GM10248 (cell line): ENCODE measurements around the gene SNX30.

ENCODE experiments used
- CTCF ChIA-PET: fragments of 300-600 bp; sonication (Branson Sonifier 250); formaldehyde crosslinking; extraction: SDS; loops from one replicate; lab custom pipeline; 2021; ENCODE audit warnings: antibody characterized with exemption; lab: Yijun Ruan, JAX
- POLR2A ChIA-PET: fragments of 350-650 bp; sonication (Branson Sonifier 250); formaldehyde crosslinking; extraction: SDS; loops from one replicate; lab custom pipeline; 2020; ENCODE audit warnings: antibody characterized with exemption; lab: Yijun Ruan, JAX
- DNase-seq: peaks from one replicate; pipeline ENCODE4 v3.0.0; 2012; ENCODE audit errors: extremely low spot score
- CTCF ChIP-seq: IDR thresholded peaks from 2 replicates; pipeline ENCODE4 v1.5.1; 2012; ENCODE audit warnings: mild to moderate bottlenecking, low read depth; ENCODE audit errors: extremely low read depth, missing control alignments, control extremely low read depth

Gene SNX30

GRCh38 chr9:112751056-112751795 is 666 bp downstream of the SNX30 start:
- no peak for TF ChIP-seq CTCF
- POLR2A ChIA-PET: no interaction called here
- peak; percentile 63 for DNase-seq
- CTCF ChIA-PET: interaction anchor here (0.7 to 2.1 kb wide), 5 partner anchors 11 to 68 kb away, joined by 3 to 5 read pairs (median 3); no protein-coding TSS in a partner anchor

GRCh38 chr9:112752334-112753125 is 2.0 kb downstream of the SNX30 start:
- TF ChIP-seq CTCF: no peak
- ChIA-PET POLR2A (no interaction called here), CTCF (no interaction called here)
- DNase-seq: no peak

- DNase-seq: no peak
- TF ChIP-seq CTCF: no peak
- ChIA-PET CTCF (no interaction called here), POLR2A (interaction anchor here (0.5 kb wide), 1 partner anchor 36 kb away, joined by 3 read pairs; the partner anchor contains the start of gene INIP)
These were observed 3.2 kb downstream of the SNX30 start for GRCh38 chr9:112753725-112754124.

GRCh38 chr9:112754578-112754977 is 4.0 kb downstream of the SNX30 start:
- POLR2A ChIA-PET: no interaction called here
- DNase-seq: peak; percentile 53
- CTCF ChIA-PET: no interaction called here
- no peak for TF ChIP-seq CTCF

- POLR2A ChIA-PET: no interaction called here
- CTCF ChIA-PET: interaction anchor here (0.8 kb wide), 1 partner anchor 10 kb away, joined by 3 read pairs; no protein-coding TSS in a partner anchor
- no peak for DNase-seq
- no peak for TF ChIP-seq CTCF
These were observed 4.5 kb downstream of the SNX30 start for GRCh38 chr9:112755016-112755427.

- no peak for TF ChIP-seq CTCF
- no peak for DNase-seq
- ChIA-PET CTCF (interaction anchor here (0.8 kb wide), 1 partner anchor 9 kb away, joined by 3 read pairs; no protein-coding TSS in a partner anchor), POLR2A (no interaction called here)
These were observed 5.1 kb downstream of the SNX30 start for GRCh38 chr9:112755675-112756074.
